Mammary epithelial cell (primary cell): ENCODE results near the gene RFX8.

ENCODE experiments used
- CTCF ChIP-seq, 2 donors: IDR thresholded peaks in 1 of 2; conservative IDR thresholded peaks in 1 of 2; 2 replicates each; pipeline ENCODE4 v1.5.1; 2011 to 2012; ENCODE audit warnings: inconsistent platforms in 2 of 2, low read length in 2 of 2, mild to moderate bottlenecking in 2 of 2, control low read depth in 1 of 2, low read depth in 1 of 2; ENCODE audit not compliant: insufficient read depth in 1 of 2; ENCODE audit errors: extremely low read depth in 1 of 2
- EZH2 ChIP-seq: IDR thresholded peaks from 2 replicates; pipeline ENCODE4 v1.6.1; 2012; ENCODE audit warnings: low read length, inconsistent platforms, borderline replicate concordance

- TF ChIP-seq EZH2 (no peak), CTCF (conservative IDR thresholded peaks at IDR 0.05 in 1 of 2, IDR thresholded peaks at IDR 0.05 in 1 of 2; ENCODE audit: extremely low read depth in 1 of 2, insufficient read depth in 1 of 2, low read depth in 1 of 2, low read length in 2 of 2) (no peak)
Measured at GRCh38 chr2:101388232-101388631, 86.7 kb downstream of the RFX8 start.
